NCI-H1436 treated with DMSO at 0.1 percent for 48 hours (cell line): ENCODE data around the gene PHACTR1.
"Not testable (repeated sequence)": the region's sequence is repeated elsewhere in the genome, so short reads cannot be mapped to it uniquely, and the experiment has no call there.

Source experiments
- DNase-seq: peaks from one replicate; lab custom pipeline; 2025; lab: John Stamatoyannopoulos, UW

PHACTR1 gene

DNA sequence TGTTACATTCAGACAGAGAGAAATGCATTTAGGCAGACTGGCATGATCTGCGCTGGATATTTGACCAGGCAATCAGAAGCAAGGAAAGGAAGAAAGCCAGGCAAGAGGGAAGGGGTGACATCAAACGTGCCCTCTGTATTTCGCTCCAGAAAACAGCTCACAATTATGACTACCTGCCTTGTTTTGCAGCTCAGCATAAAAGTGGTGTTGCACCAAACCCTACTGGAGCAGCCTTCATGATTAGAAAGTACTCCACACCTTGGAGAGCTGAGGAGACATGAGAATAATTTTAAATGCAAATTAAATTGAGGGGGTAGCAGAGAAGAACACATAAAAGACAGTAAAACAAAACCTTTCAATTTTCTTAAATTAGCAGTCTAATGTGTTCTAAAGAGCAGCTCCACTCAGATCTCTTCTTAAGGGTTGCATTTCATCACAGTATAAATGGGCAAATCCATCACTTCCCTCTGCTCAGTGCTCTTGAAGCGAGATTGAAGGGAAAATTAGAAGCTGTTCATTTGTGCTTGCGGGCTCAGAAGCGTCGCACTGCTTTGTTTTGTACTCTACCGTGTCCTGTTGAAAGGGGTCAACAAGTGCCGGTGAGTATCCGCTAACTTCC, at the start of gene PHACTR1:
PHACTR1 (plus strand) TSS at position 470 of the 619 bp plus-strand sequence.
- no peak for DNase-seq

DNA sequence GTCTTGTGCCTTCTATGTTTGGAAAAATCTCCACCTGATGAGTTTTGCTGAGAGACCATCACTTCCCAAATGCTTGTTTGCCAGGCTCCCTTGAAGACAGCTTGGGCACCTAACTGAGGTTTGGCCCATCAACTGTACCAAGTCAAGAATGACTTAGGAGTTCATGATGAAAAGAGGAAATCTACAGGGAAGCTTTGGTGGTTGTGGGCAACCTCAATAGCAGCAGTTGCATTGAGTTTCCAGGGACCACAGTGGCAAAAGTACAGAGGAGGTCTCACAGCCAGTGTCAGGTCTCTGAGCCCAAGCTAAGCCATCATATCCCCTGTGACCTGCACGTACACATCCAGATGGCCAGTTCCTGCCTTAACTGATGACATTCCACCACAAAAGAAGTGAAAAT, 49.7 kb upstream of the PHACTR1 start:
- no peak for DNase-seq

DNA sequence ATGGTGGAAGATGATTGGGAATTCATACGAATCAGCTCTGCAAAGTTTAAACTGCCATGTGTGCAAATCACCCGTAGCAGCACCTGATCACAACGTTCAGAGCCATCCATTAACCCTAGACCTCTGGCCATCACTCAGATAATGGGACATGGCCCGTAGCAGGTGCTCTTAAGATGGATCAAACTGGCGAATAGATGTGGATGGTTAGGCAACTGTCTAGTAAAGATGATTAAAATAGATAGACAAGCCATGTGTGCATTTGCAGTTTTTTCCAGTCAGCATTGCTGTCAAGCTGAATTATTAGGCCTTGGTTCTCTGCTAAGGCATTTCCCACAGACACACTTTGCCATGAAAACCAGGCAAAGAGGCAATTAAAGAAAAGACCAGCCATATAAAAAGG, 40.6 kb upstream of the PHACTR1 start:
- DNase-seq = no peak

DNA sequence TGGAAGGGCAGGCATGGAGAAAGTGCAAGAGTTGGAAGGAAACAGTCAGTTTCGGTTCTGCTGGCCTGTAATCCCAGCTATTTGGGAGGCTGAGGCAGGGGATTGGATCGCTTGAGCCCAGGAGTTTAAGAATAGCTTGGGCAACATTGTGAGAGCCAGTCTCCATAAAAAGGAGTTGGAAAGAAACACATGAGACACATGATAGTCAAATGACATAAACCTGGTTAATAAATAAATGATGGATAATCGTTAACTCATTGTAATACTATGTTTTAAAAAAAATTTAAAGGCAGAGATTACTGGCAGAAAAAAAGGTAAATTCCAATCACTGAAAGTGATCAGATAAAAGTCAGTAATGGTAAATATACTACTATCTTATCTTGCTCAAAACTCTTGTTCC, 37.2 kb upstream of the PHACTR1 start:
- DNase-seq = no peak

DNA sequence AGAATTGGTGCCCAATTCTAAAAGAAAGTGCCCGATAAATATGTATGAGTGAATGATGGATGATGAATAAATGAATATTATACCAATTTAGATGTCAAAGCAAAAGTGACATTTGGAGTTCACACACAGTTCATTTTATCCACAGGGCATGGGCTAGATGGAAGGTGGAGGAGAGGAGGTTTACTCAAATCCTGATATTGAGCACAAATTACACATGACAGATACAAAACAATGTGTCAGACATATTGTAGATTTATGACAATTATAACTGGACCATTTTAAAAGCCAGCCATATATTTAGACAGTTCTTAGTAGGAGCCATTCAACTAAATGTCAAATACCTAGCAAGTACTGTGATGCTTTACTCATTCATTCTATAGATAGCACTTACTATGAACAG, 23.4 kb upstream of the PHACTR1 start:
- no peak for DNase-seq

DNA sequence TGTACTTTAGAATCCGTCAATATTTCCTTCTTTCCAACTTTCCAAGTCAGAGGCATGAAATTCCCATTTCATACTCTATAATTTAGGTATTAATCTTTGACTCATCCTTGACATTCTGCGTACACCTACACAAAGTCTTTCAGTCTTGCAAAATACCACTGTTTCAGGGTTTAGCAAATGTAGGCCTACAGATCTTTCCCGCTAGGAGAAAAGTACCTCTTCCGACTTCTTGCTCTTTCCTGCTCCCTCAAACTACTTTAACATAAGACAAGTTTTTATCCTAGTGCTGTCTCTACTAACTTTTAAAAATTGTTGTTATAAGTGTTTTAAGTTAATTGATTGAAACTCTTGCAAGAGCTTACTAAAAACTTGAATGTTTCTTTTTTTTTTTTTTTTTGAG, 18.3 kb upstream of the PHACTR1 start:
- no peak for DNase-seq

DNA sequence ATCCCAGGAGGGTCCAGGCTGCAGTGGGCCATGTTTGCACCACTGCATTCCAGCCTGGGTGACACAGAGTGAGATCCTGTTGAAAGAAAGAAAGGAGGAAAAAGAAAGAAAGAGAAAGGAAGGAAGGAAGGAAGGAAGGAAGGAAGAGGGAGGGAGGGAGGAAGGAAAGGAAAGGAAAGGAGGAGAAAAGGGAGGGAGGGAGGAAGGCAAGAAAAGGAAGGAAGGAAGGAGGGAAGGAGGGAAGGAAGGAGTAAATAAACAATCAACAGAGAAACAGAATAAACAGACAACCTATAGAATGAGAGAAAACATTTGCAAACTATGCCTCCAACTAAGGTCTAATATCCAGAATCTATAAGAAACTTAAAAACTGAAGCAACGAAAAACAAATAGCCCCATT, 11.6 kb upstream of the PHACTR1 start:
- DNase-seq = no peak

DNA sequence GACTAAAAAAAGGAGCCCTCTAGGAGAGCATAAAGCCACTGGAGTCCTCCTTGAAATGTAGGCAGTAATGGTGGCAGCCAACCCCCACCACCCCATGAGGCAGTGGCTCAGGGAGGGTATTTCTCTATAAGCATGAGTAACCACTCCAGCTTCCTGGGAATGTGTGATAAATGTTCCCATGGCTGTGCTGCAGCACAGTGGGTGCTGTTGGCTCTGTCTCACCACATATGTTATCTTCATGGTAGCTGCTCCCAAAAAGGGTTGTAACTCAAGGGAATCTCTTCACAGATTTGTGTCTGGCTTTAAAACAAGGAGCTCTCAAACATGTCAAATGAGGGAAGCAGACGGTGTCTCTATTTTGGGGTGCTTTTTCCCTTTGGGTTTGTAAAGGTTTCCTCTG, 7.5 kb upstream of the PHACTR1 start:
- no peak for DNase-seq

DNA sequence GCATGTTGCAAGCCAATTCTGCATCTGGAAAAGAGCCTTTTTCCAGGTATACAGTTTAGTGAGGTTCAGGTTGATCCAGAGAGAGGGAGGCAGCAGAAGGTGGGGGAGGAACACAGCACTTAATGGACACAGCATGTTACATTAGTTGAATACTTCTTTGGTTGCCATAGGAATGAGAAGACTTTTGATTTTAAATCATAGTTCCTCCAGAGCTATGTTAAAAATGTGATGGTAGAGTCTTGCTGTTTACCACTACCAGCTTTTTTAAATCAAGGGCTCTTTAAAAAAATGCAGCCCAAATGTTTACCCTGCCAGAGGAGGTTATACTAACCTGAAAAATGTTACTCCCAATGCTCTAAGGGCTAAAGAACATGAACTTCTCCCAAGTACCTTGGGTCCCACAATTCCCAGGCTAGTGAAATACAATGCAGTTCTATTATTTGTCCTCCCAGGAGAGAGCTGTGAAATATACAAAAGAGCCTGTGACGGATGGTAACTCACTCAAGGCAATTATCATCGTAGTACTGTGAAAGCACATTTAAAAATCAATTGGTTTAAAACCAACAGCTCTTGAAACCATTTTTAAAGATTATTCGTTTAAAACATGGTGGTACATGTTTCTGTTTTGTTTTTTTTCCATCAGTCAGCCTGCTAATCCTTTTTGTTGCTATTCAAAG, 6.9 kb upstream of the PHACTR1 start:
- DNase-seq = peak; percentile 6

DNA sequence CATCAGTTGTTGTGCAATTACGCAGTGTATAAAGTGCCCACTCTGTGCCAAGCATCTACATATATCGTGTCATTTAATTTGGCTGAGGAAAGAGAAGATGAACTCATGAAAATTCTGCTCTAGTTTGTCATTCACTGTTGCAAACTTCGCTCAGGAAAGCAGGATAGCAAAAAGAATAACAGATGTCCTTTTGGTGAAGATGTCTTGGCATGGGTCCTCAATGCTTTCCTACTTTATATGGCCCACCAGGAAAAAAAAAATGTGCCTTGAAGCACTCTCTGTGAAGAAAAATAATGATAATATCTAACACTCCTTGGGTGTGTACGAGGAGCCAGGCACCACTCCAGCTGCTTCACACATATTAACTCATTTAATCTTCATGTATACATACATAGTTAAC, 5.6 kb upstream of the PHACTR1 start:
- DNase-seq = no peak

DNA sequence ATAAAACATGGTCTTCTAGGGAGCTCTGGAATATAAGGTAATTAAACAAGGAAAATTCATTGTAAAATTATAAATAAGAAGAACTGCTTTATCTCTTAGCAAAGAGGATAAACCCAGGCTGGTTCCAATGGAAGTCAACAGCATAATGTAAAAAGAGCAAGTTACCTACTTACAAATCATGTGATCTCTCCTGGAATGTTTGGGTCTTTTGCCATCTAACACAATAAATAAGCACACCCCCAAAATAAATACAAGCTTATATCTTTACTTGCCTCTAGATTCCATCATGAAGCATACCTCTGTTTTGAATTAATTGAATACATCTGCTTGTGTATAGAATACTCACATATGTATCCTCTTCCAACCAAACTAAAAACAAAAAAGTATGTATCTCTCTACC, 2.5 kb upstream of the PHACTR1 start:
- no peak for DNase-seq

DNA sequence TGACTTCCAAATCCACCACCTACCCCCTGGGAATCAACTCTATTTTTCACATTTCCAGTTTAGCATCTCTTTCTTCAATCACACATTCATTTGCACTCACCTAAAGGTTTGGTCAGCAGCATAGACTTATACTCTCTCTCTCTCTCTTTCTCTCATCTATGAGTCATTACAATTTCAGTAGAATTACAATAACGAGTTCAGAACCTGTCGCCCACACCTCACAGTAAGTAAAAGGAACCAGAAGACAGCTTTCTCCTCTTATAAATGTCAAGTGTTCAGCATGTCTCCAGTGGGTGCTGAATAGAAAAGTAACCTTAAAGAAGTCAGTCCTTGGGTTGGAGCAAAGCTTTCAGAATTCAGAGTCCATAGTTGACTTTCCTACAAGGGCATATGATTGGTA, 1.1 kb upstream of the PHACTR1 start:
- DNase-seq = no peak

DNA sequence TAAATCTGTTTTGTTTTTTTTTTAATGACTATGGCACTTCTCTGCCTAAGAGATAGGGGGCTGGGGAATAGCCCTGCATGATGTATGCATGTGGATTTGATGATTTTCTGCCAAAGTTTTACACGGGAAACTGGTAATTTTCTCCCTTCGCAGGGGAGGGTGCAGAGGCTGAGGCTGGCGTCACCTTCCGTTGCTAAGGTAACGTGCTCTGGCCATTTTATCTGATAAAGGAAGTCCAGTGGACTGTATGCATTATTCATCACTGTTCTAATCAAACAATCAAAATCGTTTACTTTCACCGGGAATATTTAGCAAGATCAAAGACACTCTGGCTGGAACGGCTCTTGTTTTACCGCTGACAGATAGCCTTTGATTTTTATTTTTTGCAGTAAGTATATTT, 789 bp downstream of the PHACTR1 start:
- DNase-seq = no peak

DNA sequence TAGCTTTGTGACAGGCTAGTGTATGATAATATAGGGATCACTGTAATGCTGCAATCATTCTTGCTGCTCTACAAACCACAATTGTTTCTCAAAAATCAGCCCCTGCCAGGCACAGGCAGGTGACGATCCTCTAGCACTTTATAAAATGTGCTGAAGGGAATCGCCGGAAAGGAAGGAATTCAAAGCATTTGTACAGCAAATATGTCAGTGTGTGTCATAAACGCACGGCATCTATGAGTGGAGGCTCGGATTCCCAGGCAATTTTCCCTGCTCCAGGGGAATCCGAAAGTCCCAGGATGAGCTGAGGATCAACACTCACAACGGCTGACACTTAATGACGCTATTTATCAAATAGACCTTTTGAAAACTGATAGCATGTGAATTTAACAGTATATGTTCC, 1.4 kb downstream of the PHACTR1 start:
- DNase-seq = no peak

DNA sequence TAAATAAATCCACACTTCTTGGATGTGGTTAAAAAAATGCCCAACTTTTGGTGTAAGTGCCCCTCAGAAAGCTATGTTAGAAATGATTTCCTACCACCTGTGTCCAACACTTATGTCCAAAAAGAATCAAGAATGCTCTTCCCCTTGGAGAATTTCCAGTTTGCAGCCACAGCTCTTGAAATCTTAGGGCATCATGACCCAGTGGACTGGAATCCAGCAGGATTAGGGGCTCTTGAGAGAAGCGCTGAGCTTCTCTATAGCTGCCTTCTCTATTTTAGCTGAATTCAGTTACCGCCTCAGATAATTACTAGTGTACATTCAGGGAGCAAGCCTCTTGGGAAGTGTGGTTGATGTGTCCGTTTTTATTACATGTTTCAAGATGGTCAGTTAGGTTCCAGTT, 2.5 kb downstream of the PHACTR1 start:
- no peak for DNase-seq

DNA sequence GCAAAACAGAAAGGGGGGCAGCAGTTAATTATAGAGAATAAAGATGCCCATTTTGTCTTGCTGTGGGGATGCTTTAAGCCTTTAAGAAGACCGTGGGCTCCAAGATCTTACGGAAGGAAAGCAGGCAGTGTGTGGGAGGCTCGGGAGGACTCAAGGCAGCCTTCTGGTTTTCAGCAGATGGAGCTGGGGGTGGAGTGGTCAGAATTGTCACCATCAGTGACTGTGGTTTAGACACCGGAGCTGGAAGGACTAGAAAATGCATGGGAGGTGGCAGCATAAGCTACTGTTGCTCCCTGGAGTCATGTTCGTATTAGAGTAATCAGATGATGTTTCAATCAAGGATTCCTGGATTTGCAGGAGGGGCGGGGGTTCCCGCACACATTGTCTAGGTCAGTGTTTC, 3.7 kb downstream of the PHACTR1 start:
- no peak for DNase-seq

DNA sequence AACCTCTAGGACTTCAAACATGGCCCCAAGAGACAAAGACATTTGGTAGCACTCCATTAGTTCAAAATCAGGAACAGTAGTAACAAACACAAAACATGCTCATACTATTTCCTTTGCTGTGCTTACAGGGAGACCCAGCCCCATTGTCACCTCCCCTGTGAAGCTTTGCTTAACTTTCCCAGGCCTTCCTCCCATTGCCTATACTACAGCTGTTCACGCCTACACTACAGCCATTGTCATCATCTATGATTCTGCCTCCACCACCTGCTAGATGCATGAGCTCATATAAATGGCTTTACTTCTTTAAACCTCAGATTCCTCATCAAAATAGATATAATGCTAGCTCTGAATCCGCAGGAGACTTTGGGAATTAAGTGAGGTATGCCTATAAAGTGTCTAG, 8.7 kb downstream of the PHACTR1 start:
- no peak for DNase-seq

DNA sequence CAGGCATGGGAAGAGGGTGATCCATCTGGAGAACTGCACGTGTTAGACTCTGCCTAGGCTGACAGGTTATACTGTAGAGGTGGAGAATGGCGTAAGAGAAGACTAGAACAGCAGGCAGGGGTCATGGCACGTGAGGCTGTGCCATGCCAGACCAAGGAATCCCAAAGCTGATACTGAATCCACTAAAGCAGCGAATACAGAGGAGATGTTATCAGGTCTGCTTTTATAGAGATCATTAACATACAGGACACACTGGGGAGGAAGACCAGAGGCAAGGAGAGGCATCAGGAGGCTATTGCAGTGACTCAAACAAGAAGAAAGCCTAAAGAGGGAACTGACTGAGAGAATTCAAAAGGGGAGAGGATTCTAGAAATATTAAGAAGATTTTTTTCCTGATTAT, 12.9 kb downstream of the PHACTR1 start:
- DNase-seq = no peak

DNA sequence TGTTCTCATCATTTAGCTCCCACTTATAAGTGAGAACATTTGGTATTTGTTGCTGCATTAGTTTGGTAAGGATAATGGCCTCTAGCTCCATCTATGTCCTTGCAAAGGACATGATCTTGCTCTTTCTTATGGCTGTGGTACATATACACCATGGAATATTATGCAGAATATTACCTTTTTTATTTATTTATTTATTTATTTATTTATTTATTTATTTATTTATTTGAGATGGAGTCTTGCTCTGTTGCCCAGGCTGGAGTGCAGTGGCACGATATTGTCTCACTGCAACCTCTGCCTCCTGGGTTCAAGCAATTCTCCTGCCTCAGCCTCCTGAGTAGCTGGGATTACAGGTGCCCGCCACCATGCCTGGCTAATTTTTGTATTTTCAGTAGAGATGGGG, 14.2 kb downstream of the PHACTR1 start:
- DNase-seq = not testable (repeated sequence)

DNA sequence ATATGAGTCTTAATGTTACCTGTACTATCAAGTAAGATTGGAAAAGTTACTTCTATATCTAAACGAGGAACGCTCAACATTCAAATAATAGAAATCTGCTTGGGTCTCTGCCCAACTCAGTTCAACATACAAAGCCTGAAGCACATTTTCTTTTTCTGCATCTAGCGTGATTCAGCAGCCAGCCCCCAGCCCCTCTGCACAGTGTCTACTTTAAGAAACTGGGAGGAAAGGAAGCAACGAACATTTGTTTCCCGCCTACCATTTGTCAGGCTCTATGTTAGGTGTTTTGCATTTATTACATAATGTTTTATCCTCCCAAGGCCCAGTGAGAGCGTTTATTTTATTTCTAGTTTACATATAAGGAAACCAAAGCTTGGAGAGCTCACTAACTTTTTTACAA, 17.3 kb downstream of the PHACTR1 start:
- DNase-seq = no peak

DNA sequence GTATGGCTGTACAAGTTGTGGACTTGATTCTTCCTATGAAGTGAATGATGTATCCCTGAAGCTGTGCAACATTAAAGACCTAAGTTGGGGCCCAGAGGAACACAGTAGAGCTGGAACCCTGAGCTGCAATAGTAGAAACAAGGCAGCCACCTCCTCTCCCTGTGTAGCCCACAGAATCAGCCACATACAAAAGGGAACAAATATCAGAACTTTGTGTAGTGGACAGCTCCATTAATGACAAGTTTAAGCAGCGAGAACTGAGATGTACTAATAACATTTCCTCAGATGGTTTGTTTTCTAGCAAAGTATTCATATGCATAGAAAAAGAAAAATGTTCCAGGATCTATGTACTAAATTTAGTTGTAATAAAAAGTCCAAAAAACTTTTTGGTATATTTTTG, 19.2 kb downstream of the PHACTR1 start:
- no peak for DNase-seq

DNA sequence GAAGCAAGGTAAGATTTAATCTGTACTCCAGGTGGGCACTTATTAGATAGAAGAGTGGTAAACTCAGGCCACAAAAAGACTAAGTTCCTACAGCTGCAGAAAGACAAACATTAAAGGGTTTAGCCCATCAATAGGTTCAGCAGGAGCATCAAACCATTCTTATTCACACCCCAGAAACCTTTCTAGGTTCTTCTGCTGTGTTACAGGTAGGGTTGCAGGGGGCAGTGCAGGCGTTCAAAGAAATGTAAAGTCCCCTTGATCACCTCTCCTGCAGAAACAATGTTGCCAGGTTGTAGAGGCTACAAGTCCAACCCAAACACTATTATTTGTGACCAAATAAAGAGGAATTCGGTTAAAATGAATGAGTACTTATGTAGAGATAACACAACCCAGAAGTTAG, 31.8 kb downstream of the PHACTR1 start:
- no peak for DNase-seq

DNA sequence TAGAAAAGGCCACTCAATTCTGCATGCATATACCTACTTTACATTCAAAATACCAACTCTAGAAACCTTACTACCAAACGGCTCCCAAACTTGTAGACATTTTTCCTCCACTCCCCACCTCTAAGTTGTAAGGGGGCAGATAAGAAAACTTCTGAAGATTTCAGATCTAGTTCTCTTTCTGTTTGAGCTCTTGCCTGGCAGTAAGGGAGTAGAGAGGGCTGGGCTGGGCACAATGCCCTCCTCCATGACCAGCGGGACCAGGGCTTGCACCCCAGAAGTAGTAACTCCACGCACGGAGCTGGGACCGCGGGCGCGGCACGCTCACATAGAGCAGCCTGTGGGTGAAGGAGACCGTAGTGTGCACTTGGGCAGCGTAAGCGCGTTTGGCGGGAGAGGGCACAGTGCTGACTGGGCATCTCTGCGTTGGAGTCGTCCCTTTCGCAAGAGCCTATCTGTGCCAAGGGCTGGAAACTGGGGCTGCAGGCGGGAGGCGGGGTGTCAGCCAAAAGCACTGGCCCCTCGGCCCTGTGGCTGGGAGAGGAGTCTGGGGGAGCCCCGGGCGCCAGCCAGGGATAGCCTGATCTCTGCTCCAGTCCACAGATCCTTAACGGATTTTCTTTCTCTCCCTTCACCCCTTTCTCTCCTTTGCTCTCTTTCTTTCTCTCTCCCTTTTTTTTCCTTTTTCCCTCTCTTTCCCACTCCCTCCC, 32.4 kb downstream of the PHACTR1 start:
- no peak for DNase-seq
